ENCODE measurements around the gene SPOCK1.

The SPOCK1 gene

DNA sequence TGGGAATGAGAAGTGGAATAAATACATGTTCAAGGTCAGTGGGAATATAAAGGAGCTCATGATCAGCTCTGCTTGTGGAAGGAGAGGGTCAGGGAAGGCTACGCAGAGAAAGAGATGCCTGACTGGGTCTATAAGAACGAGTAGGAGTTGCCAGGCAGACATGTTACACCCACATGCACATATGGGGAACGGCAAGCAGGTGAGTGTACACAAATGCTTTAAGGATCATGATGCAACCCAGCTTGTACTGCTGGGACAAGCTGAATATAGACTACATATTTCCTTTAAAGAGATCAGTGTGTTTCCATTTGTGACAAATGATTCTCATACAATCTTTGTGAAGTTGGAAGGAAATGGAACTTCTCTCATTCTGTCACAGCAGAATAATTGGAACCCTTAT, 141.7 kb downstream of the SPOCK1 start:
- DNase-seq: no peak

DNA sequence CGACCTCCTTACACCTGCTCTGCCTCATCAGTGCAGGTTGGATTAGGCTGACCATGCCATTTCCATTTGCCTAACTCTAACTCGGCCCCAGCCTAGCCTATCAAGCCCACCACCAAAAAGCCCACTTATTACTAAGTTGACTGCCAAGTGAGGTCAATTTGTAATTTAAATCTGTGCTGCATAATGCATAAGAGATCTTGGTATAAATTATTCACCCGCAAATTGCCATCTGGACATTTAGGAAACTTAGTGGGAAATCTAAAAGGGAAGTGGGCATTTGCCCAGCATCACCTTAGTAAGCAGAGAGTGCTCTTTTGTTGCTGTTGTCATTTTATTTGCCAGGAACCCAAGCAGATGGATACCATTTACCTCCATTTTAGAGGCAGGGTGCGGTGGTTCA, 143.0 kb downstream of the SPOCK1 start:
- DNase-seq: no peak

GRCh38 chr5:137355708-137356107, 143.4 kb downstream of the SPOCK1 start:
- no peak for DNase-seq

DNA sequence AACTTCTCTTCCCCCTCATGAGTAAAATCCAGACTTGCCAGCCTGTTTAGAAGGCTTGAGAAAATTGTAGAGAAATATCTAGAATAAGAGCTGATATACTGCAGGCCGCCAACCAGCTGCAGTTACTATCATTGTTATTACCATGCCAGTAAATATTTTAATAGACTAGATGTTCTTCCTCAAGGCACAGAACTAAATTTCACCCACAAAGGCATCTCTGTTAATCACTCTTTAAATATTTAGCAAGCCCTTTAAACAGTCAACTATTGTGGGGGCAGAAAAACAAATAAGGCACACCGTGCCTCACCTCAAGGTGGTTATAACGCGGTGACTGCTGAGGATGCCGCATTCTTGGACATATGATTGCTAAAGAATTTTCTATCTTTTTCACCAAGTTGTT, 147.0 kb downstream of the SPOCK1 start:
- no peak for DNase-seq

GRCh38 chr5:137350791-137351190, 148.3 kb downstream of the SPOCK1 start:
- no peak for DNase-seq

DNA sequence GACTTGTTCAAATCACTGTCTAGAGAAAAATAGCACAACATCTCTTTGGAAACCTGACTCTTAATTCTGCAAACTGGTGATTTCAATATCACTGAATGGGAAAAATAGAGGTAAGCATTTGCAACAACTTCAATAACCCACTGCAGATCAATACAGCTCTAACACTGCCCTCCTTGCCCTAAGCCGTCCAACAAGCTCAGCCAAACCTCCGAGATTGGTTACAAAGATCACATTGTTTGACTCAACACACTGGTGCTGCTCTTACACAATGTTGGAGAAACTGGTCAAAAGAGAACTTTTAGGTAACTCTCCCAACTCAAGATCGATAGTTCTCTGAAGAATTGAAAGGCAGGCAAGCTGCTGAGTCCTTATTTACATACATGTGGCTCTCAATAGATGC, 150.4 kb downstream of the SPOCK1 start:
- no peak for DNase-seq

GRCh38 chr5:137347865-137348264, 151.3 kb downstream of the SPOCK1 start:
- no peak for DNase-seq

DNA sequence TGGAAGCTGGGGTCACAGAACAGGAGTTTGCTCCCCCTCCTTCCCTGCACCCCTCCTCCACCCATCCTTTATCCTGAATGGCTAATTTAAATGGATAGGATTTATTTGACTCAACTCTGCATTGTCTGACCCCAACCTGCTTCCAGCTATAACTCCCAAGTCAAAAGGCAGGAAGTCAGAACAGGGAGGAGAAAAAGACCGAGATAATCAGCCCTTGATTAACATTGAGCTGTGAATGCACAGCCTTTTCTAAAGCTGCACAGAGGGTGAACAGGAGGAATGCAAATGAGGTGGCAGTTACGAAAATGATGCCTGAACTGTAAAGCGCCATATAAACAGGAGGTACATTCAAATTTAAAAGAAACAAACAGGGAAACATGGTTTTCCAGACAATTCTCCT, 152.8 kb downstream of the SPOCK1 start:
- DNase-seq: no peak

- no peak for DNase-seq
These were observed 153.7 kb downstream of the SPOCK1 start for GRCh38 chr5:137345396-137345795.

DNA sequence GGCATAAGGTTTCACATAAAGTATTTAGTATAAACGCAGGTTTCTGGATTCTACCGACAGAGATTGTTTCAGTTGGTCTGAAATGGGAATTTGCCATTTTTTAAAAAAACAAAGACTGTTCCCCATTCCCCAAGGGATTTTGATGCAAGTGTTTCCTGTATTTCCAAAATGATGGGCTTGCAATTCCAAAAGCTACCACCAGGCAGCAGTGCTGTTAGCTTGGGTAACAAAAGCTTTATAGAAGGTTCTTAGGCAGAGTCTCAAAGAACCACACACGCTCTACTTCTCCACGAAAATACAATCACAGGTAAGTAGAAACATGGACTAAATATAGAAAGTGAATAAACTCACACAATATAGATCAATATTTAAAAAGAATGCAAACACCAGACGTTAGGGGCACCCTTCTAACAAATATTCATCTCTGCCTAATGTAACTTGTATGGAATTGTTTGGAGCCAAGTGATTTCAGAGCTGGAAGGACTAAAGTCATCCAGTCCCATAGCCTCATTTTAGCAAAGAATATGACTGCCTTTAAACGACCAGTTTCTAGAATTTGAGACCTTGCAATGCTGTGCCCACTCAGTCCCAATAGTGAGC, 154.3 kb downstream of the SPOCK1 start:
- peak; percentile 64 for DNase-seq

- DNase-seq: no peak
These were observed 155.1 kb downstream of the SPOCK1 start for GRCh38 chr5:137344021-137344420.

DNA sequence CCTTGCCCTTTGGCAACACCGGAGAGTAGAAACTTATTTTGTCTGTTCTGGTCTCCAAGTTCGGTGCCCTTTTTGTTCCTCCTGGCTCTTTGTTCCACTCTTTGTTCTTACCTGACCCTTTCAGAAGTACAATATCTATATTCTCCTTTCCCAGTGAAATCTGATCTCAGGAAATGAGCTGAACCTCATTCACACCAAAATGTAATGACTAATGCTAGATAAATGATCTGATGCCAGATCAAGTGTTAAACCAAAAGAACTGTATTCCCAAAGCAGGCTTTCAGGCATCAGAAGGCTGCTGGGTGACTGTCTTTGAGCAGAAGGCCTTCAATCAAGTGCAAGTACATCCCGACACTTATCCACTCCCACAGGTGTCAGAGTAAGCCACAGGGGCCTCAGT, 156.4 kb downstream of the SPOCK1 start:
- DNase-seq: peak; percentile 25

DNA sequence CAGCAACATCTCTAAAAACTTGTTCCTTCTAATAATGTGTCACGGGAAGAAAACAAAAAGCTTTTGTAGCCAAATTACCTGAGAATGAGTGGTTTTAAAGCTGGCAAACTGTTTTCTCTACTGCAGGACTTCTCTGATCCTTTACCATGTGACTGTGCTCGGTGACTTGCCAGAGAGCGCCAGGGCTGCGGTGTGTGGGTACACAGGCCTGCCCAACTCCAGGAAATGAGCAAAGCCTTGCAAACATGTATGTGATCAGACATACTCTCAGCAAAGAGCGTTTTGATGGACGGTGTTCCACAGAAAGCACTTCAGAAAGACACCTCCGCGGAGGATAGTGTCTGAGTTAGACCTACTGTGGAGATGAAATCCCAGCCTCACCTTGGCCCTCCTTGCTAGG, 157.3 kb downstream of the SPOCK1 start:
- no peak for DNase-seq

DNA sequence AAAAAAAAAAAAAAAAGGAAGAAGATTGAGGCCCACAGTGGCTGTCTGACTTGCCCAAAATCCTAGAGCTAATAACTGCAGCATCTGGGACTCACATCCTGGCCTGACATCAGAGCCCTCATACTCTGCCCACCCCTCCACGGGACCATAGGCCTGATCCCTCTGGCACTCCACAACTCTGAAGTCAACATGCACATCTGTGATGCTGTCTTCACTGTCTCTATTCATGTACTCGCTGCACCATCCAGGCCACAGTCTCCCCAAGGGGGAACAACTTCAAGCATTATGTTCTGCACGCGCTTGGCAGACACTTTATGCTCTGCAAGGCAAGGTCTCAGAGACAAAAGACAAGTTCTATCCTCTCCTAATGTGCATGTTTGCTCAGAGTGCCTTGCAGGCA, 158.2 kb downstream of the SPOCK1 start:
- no peak for DNase-seq

DNA sequence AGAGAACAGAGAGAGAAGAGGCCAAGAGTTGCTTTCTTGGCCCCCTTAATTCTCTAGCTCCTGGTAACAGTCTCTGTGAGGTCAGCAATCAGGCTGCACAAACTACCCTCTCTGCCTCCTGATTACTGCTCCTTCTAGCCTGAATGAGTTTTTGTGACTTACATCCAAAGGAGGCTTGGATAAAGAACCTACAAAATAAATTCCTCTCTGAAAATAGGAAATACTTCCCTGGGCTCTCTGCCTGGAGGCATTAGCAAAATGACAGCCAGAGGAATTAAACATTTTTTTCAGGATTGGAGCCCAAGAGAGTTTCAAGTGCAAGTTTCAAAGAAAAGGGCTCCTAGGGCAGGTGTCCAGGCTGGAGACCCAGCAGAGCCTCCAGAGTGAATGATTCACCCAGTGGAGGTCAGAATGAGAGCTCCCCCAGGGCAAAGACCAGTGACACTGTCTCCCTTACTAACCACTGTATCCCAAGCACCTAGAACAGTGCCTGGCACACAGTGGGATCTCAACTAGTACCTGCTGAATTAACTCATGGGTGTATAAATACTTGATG, 162.5 kb downstream of the SPOCK1 start:
- DNase-seq: no peak

- DNase-seq: no peak
These were observed 163.0 kb downstream of the SPOCK1 start for GRCh38 chr5:137336161-137336560.

DNA sequence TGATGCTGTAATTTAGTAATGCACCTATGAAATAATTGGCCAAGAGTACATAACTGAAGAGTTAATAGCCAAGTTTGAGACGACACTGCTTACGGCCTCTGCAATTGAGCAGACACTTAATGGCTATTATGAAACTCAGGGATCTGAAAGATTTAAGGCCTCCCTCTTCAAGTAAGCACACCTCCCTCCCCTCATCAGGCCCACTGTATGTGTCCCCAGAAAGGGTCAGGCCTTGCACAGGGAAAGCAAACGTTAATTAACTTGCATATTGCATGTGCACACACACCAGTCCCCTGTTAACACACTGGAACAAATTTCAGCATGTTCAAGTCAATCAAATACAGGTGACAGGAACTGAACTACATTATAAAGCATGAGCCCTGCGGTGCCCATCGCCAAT, 163.6 kb downstream of the SPOCK1 start:
- DNase-seq: no peak

DNA sequence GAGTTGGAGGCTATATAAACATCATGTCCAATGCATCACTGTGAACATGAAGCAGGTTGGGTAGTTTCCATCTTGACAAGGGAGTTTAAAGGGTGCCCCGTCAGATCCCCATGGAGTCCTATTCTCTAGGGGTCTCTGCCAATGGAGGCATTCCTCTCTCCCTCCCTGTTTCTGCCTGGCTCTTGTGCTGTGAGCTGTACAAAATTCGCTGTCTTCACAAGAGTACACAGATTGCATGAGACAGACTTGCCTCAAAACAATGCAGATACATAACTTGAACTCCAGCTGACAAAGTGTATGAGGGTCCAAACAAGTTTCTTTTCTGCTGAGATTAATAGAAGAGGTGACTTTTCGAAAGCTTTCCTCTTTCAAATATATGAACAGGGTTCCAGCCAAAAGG, 165.2 kb downstream of the SPOCK1 start:
- DNase-seq: no peak

DNA sequence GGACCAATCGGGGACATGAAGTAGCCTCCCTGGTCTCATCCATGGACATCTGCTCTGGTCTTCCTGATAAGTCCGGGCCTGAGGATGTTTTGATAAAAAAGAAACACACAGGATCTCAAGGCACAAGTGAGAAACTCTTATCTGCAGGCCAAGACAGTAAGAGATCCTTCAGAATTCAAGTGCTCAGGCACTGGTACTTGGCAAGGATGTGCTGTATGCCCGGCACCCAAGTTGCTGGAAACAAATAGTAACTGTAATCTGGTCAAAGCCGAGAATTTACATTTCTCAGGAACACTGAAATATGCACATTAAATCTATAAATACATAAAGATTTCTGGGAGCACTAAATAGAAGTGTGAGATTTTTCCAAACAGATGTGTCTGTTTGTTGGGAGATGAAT, 165.7 kb downstream of the SPOCK1 start:
- no peak for DNase-seq

GRCh38 chr5:137332296-137332695, 166.8 kb downstream of the SPOCK1 start:
- no peak for DNase-seq

- no peak for DNase-seq
These were observed 169.4 kb downstream of the SPOCK1 start for GRCh38 chr5:137329586-137330296.

DNA sequence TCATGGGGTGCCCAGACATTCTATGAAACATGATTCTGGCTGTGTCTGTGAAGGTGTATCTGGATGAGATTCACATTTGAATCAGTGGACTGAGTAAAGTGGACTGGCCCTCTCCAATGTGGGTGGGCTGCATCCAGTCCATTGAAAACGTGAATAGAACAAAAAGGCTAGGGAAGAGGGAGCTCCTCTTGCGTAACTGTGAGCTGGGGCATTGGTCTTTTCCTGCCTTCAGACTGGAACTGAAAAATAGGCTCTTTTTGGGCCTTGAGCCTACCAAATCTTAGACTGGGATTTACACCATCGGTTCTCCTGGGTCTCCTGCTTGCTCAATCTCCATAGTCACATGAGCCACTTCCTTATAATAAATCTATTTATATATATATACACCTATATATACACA, 170.1 kb downstream of the SPOCK1 start:
- no peak for DNase-seq

GRCh38 chr5:137328463-137328862, 170.7 kb downstream of the SPOCK1 start:
- DNase-seq: no peak

GRCh38 chr5:137325721-137326120, 173.4 kb downstream of the SPOCK1 start:
- no peak for DNase-seq

Measured in fibroblast of skin of abdomen (primary cell).